ENCODE measurements around the gene CDH4.

CDH4 gene

GRCh38 chr20:61813791-61814190 is 561.7 kb downstream of the CDH4 start:
- no peak overlapping the region for H3K27ac ChIP-seq (replicated peaks)

DNA sequence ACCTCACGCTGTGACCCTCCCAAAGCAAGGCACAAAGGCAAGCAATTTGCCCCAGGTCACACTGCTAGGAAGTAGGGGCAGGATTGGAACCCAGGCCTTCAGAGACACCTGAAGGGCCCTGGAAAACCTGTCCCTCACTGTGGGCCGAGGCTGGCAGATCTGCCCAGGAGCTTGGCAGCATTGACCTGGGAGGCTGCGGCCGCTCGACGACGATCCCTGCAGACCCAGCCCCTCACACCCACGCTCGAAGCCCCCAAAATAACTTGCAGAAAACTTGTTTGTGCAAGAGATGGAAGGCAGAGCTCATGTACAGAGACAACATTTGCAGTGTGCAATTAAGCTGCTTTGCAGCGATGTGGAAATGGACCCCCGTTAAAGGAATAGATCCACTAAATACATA is 562.2 kb downstream of the CDH4 start:
- no peak for DNase-seq (ENCODE audit: low read depth in 1 of 2, low spot score in 1 of 2)
- Histone ChIP-seq H3K27ac (replicated peaks) (no peak overlapping the region), H3K4me3 (replicated peaks; ENCODE audit: insufficient read depth, low read length) (no peak overlapping the region), H3K27me3 (ENCODE audit: insufficient read depth, poor library complexity, severe bottlenecking) (peaks cover 2% of the 10 kb centered on the region)
- TF ChIP-seq CTCF (IDR thresholded peaks at IDR 0.05; ENCODE audit: insufficient read depth, low read length) (no peak), REST (IDR thresholded peaks at IDR 0.05; ENCODE audit: insufficient replicate concordance, low read depth) (no peak), SPI1 (IDR thresholded peaks at IDR 0.05; ENCODE audit: borderline replicate concordance, low read depth) (no peak), GABPA (IDR thresholded peaks at IDR 0.05; ENCODE audit: low read depth) (no peak), POLR2AphosphoS5 (IDR thresholded peaks at IDR 0.05; ENCODE audit: low read depth) (no peak)

More at GRCh38 chr20:61813791-61814190, 561.7 kb downstream of the CDH4 start:
- Histone ChIP-seq H3K27me3 (ENCODE audit: insufficient read depth, poor library complexity, severe bottlenecking) (peaks cover 2% of the 10 kb centered on the region), H3K4me3 (replicated peaks; ENCODE audit: insufficient read depth, low read length) (no peak overlapping the region)
- DNase-seq (ENCODE audit: low read depth in 1 of 2, low spot score in 1 of 2): no peak
- no peak for TF ChIP-seq POLR2AphosphoS5 (IDR thresholded peaks at IDR 0.05; ENCODE audit: low read depth)
- TF ChIP-seq REST (IDR thresholded peaks at IDR 0.05; ENCODE audit: insufficient replicate concordance, low read depth): no peak
- no peak for TF ChIP-seq GABPA (IDR thresholded peaks at IDR 0.05; ENCODE audit: low read depth)
- TF ChIP-seq CTCF (IDR thresholded peaks at IDR 0.05; ENCODE audit: insufficient read depth, low read length): no peak
- no peak for TF ChIP-seq SPI1 (IDR thresholded peaks at IDR 0.05; ENCODE audit: borderline replicate concordance, low read depth)

- Histone ChIP-seq H3K27me3 (ENCODE audit: insufficient read depth, poor library complexity, severe bottlenecking) (peaks cover 2% of the 10 kb centered on the region), H3K4me3 (replicated peaks; ENCODE audit: insufficient read depth, low read length) (no peak overlapping the region), H3K27ac (replicated peaks) (no peak overlapping the region)
- no peak for DNase-seq (ENCODE audit: low read depth in 1 of 2, low spot score in 1 of 2)
- TF ChIP-seq GABPA (IDR thresholded peaks at IDR 0.05; ENCODE audit: low read depth) (no peak), SPI1 (IDR thresholded peaks at IDR 0.05; ENCODE audit: borderline replicate concordance, low read depth) (no peak), CTCF (IDR thresholded peaks at IDR 0.05; ENCODE audit: insufficient read depth, low read length) (no peak), POLR2AphosphoS5 (IDR thresholded peaks at IDR 0.05; ENCODE audit: low read depth) (no peak), REST (IDR thresholded peaks at IDR 0.05; ENCODE audit: insufficient replicate concordance, low read depth) (no peak)
These were observed 562.7 kb downstream of the CDH4 start for GRCh38 chr20:61814726-61815125.
